CD4-positive, CD25-positive, alpha-beta regulatory T cell (primary cell): ENCODE measurements around the gene RAB44. TPM values are rescaled to one million over a fixed set of nuclear protein-coding genes. Genes with fewer than 3 reads are reported as not detected.

Experiments used
- ATAC-seq, 2 donors: fragments of 150-1000 bp; cut with Tn5 transposase; one replicate each; pipeline ENCODE4 v1.10.0; 2021; ENCODE audit warnings: low read depth in 2 of 2, moderate number of reproducible peaks in 2 of 2, moderate library complexity in 1 of 2
- DNase-seq, 3 donors: peaks; one replicate each; pipeline versions ENCODE4 v3.0.0 to v3.0.0-alpha.2; 2012 to 2022; ENCODE audit warnings: mixed read lengths in 1 of 3
- H3K27ac ChIP-seq: one replicate; pipeline ENCODE4 v1.7.0; 2013; ENCODE audit warnings: mild to moderate bottlenecking, low read length; ENCODE audit not compliant: insufficient read depth, poor library complexity, severe bottlenecking
- H3K27me3 ChIP-seq: one replicate; pipeline ENCODE4 v1.7.0; 2013; ENCODE audit warnings: low read length; ENCODE audit not compliant: control insufficient read depth, insufficient read depth
- H3K36me3 ChIP-seq: one replicate; pipeline ENCODE4 v1.7.0; 2013; ENCODE audit warnings: mild to moderate bottlenecking, low read length, moderate library complexity; ENCODE audit not compliant: control insufficient read depth, insufficient read depth
- H3K4me1 ChIP-seq: 2 replicates; pipeline ENCODE4 v1.7.0; 2013; ENCODE audit warnings: mild to moderate bottlenecking, low read length; ENCODE audit not compliant: insufficient read depth, control insufficient read depth, poor library complexity, severe bottlenecking
- H3K4me3 ChIP-seq: one replicate; pipeline ENCODE4 v1.7.0; 2013; ENCODE audit warnings: low read depth, mild to moderate bottlenecking, low read length, moderate library complexity
- H3K9me3 ChIP-seq, 2 experiments: 1 replicate in 1 of 2; 2 replicates in 1 of 2; pipeline ENCODE4 v1.7.0; 2013; ENCODE audit warnings: low read length in 2 of 2, mild to moderate bottlenecking in 1 of 2, moderate library complexity in 1 of 2; ENCODE audit not compliant: control insufficient read depth in 2 of 2
- H3K27ac Mint-ChIP-seq, 3 donors: one replicate each; pipeline ENCODE4 v1.8.0; 2020 to 2022; ENCODE audit warnings: mild to moderate bottlenecking in 3 of 3, mixed read lengths in 3 of 3, moderate library complexity in 2 of 3
- H3K27me3 Mint-ChIP-seq: one replicate; pipeline ENCODE4 v1.8.0; 2022; ENCODE audit warnings: mild to moderate bottlenecking, mixed read lengths
- H3K36me3 Mint-ChIP-seq: one replicate; pipeline ENCODE4 v1.8.0; 2020; ENCODE audit warnings: mixed read lengths
- H3K4me1 Mint-ChIP-seq, 4 donors: one replicate each; pipeline ENCODE4 v1.8.0; 2020 to 2022; ENCODE audit warnings: mixed read lengths in 4 of 4, mild to moderate bottlenecking in 1 of 4
- H3K4me3 Mint-ChIP-seq, 4 donors: one replicate each; pipeline ENCODE4 v1.8.0; 2020 to 2022; ENCODE audit warnings: mild to moderate bottlenecking in 4 of 4, mixed read lengths in 4 of 4, moderate library complexity in 3 of 4
- H3K9me3 Mint-ChIP-seq, 7 donors: one replicate each; pipeline ENCODE4 v1.8.0; 2020 to 2022; ENCODE audit warnings: mixed read lengths in 7 of 7, mild to moderate bottlenecking in 3 of 7, moderate library complexity in 2 of 7
- polyA plus RNA-seq, 4 donors: library from polyadenylated mRNA; unstranded; fragments of 300-500 nt; fragmentation: Illumina TruSeq; gene quantifications; one replicate each; pipeline ENCODE4 v1.2.3, GENCODE V29; 2021
- total RNA-seq: library from RNA; stranded (reverse); gene quantifications from one replicate; pipeline ENCODE4 v1.2.3, GENCODE V29; 2022

RAB44 gene
- total and polyA plus RNA-seq, 5 donors from 2014 or later, result 0.27 TPM; not detected in 4

GRCh38 chr6:36743032-36743431 lies 45.4 kb downstream of the RAB44 start:
- H3K4me3 Mint-ChIP-seq, result no peak overlapping the region

GRCh38 chr6:36743538-36744303 lies 46.1 kb downstream of the RAB44 start:
- no peak overlapping the region for H3K27ac ChIP-seq
- H3K4me1 ChIP-seq, result peaks cover 7% of the 10 kb centered on the region
- H3K4me1 Mint-ChIP-seq, result no peaks in the 10 kb centered on the region
- peaks cover 0 to 4% (median 3%) of the 10 kb centered on the region in 7 donors for H3K9me3 Mint-ChIP-seq
- no peaks in the 10 kb centered on the region for H3K36me3 ChIP-seq
- H3K4me3 Mint-ChIP-seq, result no peak overlapping the region
- ATAC-seq (no peak), DNase-seq (peak in 1 of 3 donors; percentile 34)
- no peak overlapping the region for H3K4me3 ChIP-seq
- no peaks in the 10 kb centered on the region for H3K27me3 ChIP-seq
- no peaks in the 10 kb centered on the region for H3K9me3 ChIP-seq
- no peaks in the 10 kb centered on the region for H3K36me3 Mint-ChIP-seq
- no peak overlapping the region for H3K27ac Mint-ChIP-seq
- no peaks in the 10 kb centered on the region for H3K27me3 Mint-ChIP-seq

More at GRCh38 chr6:36743032-36743431, 45.4 kb downstream of the RAB44 start:
- Histone ChIP-seq H3K4me1 (peaks cover 7% of the 10 kb centered on the region), H3K4me3 (no peak overlapping the region), H3K27ac (no peak overlapping the region), H3K36me3 (no peaks in the 10 kb centered on the region), H3K9me3 (no peaks in the 10 kb centered on the region), H3K27me3 (no peaks in the 10 kb centered on the region)
- ATAC-seq (no peak), DNase-seq (no peak)
- Mint-ChIP-seq H3K36me3 (no peaks in the 10 kb centered on the region), H3K9me3 (peaks cover 0 to 3% (median 0%) of the 10 kb centered on the region in 7 donors), H3K27me3 (no peaks in the 10 kb centered on the region), H3K27ac (no peak overlapping the region), H3K4me1 (no peaks in the 10 kb centered on the region)

- no peak for ATAC-seq
- no peaks in the 10 kb centered on the region for H3K9me3 ChIP-seq
- no peak overlapping the region for H3K27ac ChIP-seq
- no peak overlapping the region for H3K4me3 Mint-ChIP-seq
- no peaks in the 10 kb centered on the region for H3K4me1 Mint-ChIP-seq
- no peak overlapping the region for H3K27ac Mint-ChIP-seq
- H3K4me3 ChIP-seq, result no peak overlapping the region
- peaks cover 0 to 4% (median 3%) of the 10 kb centered on the region in 7 donors for H3K9me3 Mint-ChIP-seq
- no peaks in the 10 kb centered on the region for H3K27me3 ChIP-seq
- no peaks in the 10 kb centered on the region for H3K27me3 Mint-ChIP-seq
- no peak for DNase-seq
- peaks cover 7% of the 10 kb centered on the region for H3K4me1 ChIP-seq
- H3K36me3 ChIP-seq, result no peaks in the 10 kb centered on the region
- no peaks in the 10 kb centered on the region for H3K36me3 Mint-ChIP-seq
These were observed 46.7 kb downstream of the RAB44 start for GRCh38 chr6:36744304-36744673.

GRCh38 chr6:36745283-36745682 lies 47.7 kb downstream of the RAB44 start:
- H3K4me1 ChIP-seq, result peaks cover 7% of the 10 kb centered on the region
- no peaks in the 10 kb centered on the region for H3K36me3 Mint-ChIP-seq
- no peak overlapping the region for H3K4me3 Mint-ChIP-seq
- no peaks in the 10 kb centered on the region for H3K4me1 Mint-ChIP-seq
- H3K9me3 Mint-ChIP-seq, result peaks cover 0 to 7% (median 3%) of the 10 kb centered on the region in 7 donors
- no peak overlapping the region for H3K27ac Mint-ChIP-seq
- H3K4me3 ChIP-seq, result no peak overlapping the region
- DNase-seq (no peak), ATAC-seq (no peak)
- no peaks in the 10 kb centered on the region for H3K27me3 ChIP-seq
- H3K36me3 ChIP-seq, result no peaks in the 10 kb centered on the region
- no peak overlapping the region for H3K27ac ChIP-seq
- no peaks in the 10 kb centered on the region for H3K9me3 ChIP-seq
- H3K27me3 Mint-ChIP-seq, result no peaks in the 10 kb centered on the region

- Histone ChIP-seq H3K4me3 (no peak overlapping the region), H3K36me3 (no peaks in the 10 kb centered on the region), H3K9me3 (no peaks in the 10 kb centered on the region), H3K27me3 (no peaks in the 10 kb centered on the region), H3K27ac (no peak overlapping the region), H3K4me1 (peaks cover 7% of the 10 kb centered on the region)
- H3K36me3 Mint-ChIP-seq, result no peaks in the 10 kb centered on the region
- DNase-seq, result no peak
- H3K27me3 Mint-ChIP-seq, result no peaks in the 10 kb centered on the region
- no peak overlapping the region for H3K4me3 Mint-ChIP-seq
- H3K27ac Mint-ChIP-seq, result no peak overlapping the region
- no peaks in the 10 kb centered on the region for H3K4me1 Mint-ChIP-seq
- peaks cover 0 to 7% (median 3%) of the 10 kb centered on the region in 7 donors for H3K9me3 Mint-ChIP-seq
- no peak for ATAC-seq
These were observed 48.2 kb downstream of the RAB44 start for GRCh38 chr6:36745836-36746235.

- ATAC-seq (no peak), DNase-seq (no peak)
- no peaks in the 10 kb centered on the region for H3K27me3 ChIP-seq
- H3K4me1 Mint-ChIP-seq, result no peaks in the 10 kb centered on the region
- H3K27me3 Mint-ChIP-seq, result no peaks in the 10 kb centered on the region
- H3K9me3 Mint-ChIP-seq, result peaks cover 0 to 7% (median 3%) of the 10 kb centered on the region in 7 donors
- no peaks in the 10 kb centered on the region for H3K36me3 ChIP-seq
- no peak overlapping the region for H3K4me3 Mint-ChIP-seq
- peaks cover 7% of the 10 kb centered on the region for H3K4me1 ChIP-seq
- no peak overlapping the region for H3K27ac ChIP-seq
- no peaks in the 10 kb centered on the region for H3K36me3 Mint-ChIP-seq
- no peaks in the 10 kb centered on the region for H3K9me3 ChIP-seq
- peak overlapping the region in 1 of 3 donors; percentile 64 for H3K27ac Mint-ChIP-seq
- no peak overlapping the region for H3K4me3 ChIP-seq
These were observed 48.6 kb downstream of the RAB44 start for GRCh38 chr6:36746251-36746650.

- H3K27me3 Mint-ChIP-seq, result no peaks in the 10 kb centered on the region
- H3K4me1 ChIP-seq, result peaks cover 22% of the 10 kb centered on the region
These were observed 52.3 kb downstream of the RAB44 start for GRCh38 chr6:36749829-36750489.

More at GRCh38 chr6:36749829-36750489, 52.3 kb downstream of the RAB44 start:
- H3K27ac Mint-ChIP-seq, result no peak overlapping the region
- Histone ChIP-seq H3K4me3 (no peak overlapping the region), H3K27me3 (no peaks in the 10 kb centered on the region), H3K36me3 (no peaks in the 10 kb centered on the region), H3K9me3 (no peaks in the 10 kb centered on the region), H3K27ac (no peak overlapping the region)
- no peak overlapping the region for H3K4me3 Mint-ChIP-seq
- H3K9me3 Mint-ChIP-seq, result peaks cover 0 to 7% (median 3%) of the 10 kb centered on the region in 7 donors
- DNase-seq (no peak), ATAC-seq (no peak)
- peaks cover 0 to 22% (median 11%) of the 10 kb centered on the region in 4 donors for H3K4me1 Mint-ChIP-seq
- no peaks in the 10 kb centered on the region for H3K36me3 Mint-ChIP-seq
